Measurements from ENCODE around the gene MRPS26. TPM values are rescaled to one million over a fixed set of nuclear protein-coding genes. Genes with fewer than 3 reads are reported as not detected.
"Not testable (repeated sequence)": the region's sequence is repeated elsewhere in the genome, so short reads cannot be mapped to it uniquely, and the experiment has no call there.

Gene MRPS26
- polyA plus RNA-seq, 1 donor = 60.8 TPM

DNA sequence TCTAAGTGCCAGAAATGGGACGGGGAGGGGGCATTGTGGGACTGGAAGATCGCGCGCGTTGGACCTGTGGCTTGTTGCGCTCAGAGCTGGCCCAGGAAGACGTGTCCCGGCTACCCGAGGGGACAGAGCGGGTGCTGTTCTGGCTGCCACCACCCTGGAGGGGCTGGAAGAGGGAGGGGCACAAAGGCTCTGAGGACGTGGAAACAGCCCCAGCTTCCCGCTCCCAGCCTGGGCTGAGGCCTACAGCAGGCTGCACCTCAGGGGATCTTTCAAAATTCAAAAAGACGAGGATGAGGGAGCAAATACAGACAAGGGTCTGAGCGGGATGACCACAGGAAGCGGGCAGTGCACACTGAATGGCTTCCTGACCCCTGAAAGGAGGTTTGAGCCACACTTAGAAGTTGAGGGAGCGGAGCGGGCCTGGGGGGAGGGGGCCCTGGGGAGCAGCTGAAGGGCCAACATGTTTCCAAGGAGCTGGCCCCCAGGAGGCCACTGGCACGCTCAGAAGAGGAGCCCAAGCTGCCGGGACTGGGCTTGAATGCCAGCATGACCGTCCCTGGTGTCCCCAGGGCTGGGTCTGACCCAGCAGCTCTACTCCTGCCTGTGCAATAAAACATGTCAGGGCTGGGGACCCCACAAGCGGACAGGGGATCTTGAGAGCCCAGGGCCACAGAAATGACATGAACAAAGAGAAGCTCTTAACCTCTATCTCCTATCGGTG lies 26.8 kb downstream of the MRPS26 start:
- H3K27me3 ChIP-seq (ENCODE audit: control insufficient read depth, insufficient read depth, low read length) = peaks cover 15% of the 10 kb centered on the region
- peak overlapping the region; percentile 30 for H3K4me3 ChIP-seq (ENCODE audit: low read length)
- H3K27ac ChIP-seq (ENCODE audit: low read length) = no peak overlapping the region

GRCh38 chr20:3073251-3073643 lies 27.4 kb downstream of the MRPS26 start:
- H3K36me3 ChIP-seq (ENCODE audit: control insufficient read depth, insufficient read depth, low read length); H3K4me3 ChIP-seq (ENCODE audit: low read length); H3K9me3 ChIP-seq (ENCODE audit: control insufficient read depth, low read depth, low read length); H3K27ac ChIP-seq (ENCODE audit: low read length); DNase-seq: not testable (repeated sequence)
- no CpG with 5 or more reads among the region's 8 CpGs for WGBS (ENCODE audit: insufficient coverage, low lambda C conversion rate)
- peaks cover 15% of the 10 kb centered on the region for H3K27me3 ChIP-seq (ENCODE audit: control insufficient read depth, insufficient read depth, low read length)
- peaks cover 15% of the 10 kb centered on the region for H3K4me1 ChIP-seq (ENCODE audit: control insufficient read depth, insufficient read depth, low read length)

More for the DNA sequence above, 26.8 kb downstream of the MRPS26 start:
- no peak for DNase-seq
- Histone ChIP-seq H3K9me3 (ENCODE audit: control insufficient read depth, low read depth, low read length) (peaks cover 5% of the 10 kb centered on the region), H3K4me1 (ENCODE audit: control insufficient read depth, insufficient read depth, low read length) (peaks cover 15% of the 10 kb centered on the region), H3K36me3 (ENCODE audit: control insufficient read depth, insufficient read depth, low read length) (no peaks in the 10 kb centered on the region)
- WGBS (ENCODE audit: insufficient coverage, low lambda C conversion rate) = no CpG with 5 or more reads among the region's 22 CpGs

DNA sequence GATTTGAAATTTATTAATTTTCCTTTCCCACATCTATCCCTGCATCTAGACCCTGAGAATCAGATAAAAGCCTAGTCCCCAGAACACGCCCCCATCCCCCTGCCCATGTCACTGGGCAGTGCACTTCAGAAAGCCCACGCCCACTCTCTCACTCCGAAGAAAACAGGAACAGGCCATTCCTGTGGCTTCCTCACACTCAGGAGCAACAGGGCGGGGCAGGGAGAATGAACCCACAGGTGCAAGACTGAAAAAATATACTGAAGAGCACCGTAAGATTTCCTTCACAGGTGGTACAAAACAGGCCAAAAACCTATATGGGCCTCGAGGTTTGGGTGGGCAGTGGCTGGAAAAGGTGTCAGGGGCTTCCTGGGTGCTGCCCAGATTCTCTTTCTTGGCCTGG lies 29.0 kb downstream of the MRPS26 start:
- Histone ChIP-seq H3K9me3 (ENCODE audit: control insufficient read depth, low read depth, low read length) (peaks cover 5% of the 10 kb centered on the region), H3K4me1 (ENCODE audit: control insufficient read depth, insufficient read depth, low read length) (peaks cover 15% of the 10 kb centered on the region), H3K27ac (ENCODE audit: low read length) (no peak overlapping the region), H3K36me3 (ENCODE audit: control insufficient read depth, insufficient read depth, low read length) (no peaks in the 10 kb centered on the region), H3K27me3 (ENCODE audit: control insufficient read depth, insufficient read depth, low read length) (peaks cover 15% of the 10 kb centered on the region), H3K4me3 (ENCODE audit: low read length) (no peak overlapping the region)
- no CpG with 5 or more reads among the region's 6 CpGs for WGBS (ENCODE audit: insufficient coverage, low lambda C conversion rate)
- DNase-seq = peak in 1 of 2 donors; percentile 19

GRCh38 chr20:3075315-3075714 lies 29.5 kb downstream of the MRPS26 start:
- not testable (repeated sequence) for H3K36me3 ChIP-seq (ENCODE audit: control insufficient read depth, insufficient read depth, low read length); DNase-seq; H3K4me3 ChIP-seq (ENCODE audit: low read length); H3K9me3 ChIP-seq (ENCODE audit: control insufficient read depth, low read depth, low read length); H3K27ac ChIP-seq (ENCODE audit: low read length)
- no CpG with 5 or more reads among the region's 6 CpGs for WGBS (ENCODE audit: insufficient coverage, low lambda C conversion rate)
- Histone ChIP-seq H3K4me1 (ENCODE audit: control insufficient read depth, insufficient read depth, low read length) (peaks cover 15% of the 10 kb centered on the region), H3K27me3 (ENCODE audit: control insufficient read depth, insufficient read depth, low read length) (peaks cover 19% of the 10 kb centered on the region)

GRCh38 chr20:3077618-3078134 lies 31.8 kb downstream of the MRPS26 start:
- WGBS (ENCODE audit: insufficient coverage, low lambda C conversion rate) = no CpG with 5 or more reads among the region's 4 CpGs
- DNase-seq = no peak
- H3K27me3 ChIP-seq (ENCODE audit: control insufficient read depth, insufficient read depth, low read length) = peaks cover 27% of the 10 kb centered on the region
- H3K27ac ChIP-seq (ENCODE audit: low read length) = no peak overlapping the region
- no peak overlapping the region for H3K4me3 ChIP-seq (ENCODE audit: low read length)
- peaks cover 8% of the 10 kb centered on the region for H3K4me1 ChIP-seq (ENCODE audit: control insufficient read depth, insufficient read depth, low read length)
- no peaks in the 10 kb centered on the region for H3K36me3 ChIP-seq (ENCODE audit: control insufficient read depth, insufficient read depth, low read length)
- peaks cover 2% of the 10 kb centered on the region for H3K9me3 ChIP-seq (ENCODE audit: control insufficient read depth, low read depth, low read length)

DNA sequence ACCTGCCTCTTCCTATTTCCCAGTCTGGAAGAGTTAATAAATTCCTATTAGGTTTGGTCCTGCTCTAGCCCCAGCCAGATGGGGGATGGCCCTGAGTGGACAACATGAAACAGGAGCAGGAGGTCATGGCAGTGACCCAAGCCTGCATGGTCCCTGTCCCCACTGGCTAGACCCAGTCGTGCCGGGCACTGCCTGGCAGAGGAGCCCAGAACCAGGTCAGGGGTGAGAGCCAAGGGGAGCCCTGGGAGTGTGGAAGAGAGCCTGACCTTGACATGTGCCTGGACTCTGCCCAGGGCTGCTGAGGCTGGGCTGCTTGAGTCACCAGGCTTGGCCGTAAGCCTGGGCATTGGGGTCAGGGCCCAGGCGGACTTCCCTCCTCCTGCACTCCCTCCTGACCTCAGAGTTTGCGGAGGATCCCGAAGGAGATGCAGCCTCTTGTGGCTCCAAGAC lies 35.1 kb downstream of the MRPS26 start:
- Histone ChIP-seq H3K4me1 (ENCODE audit: control insufficient read depth, insufficient read depth, low read length) (peaks cover 4% of the 10 kb centered on the region), H3K27me3 (ENCODE audit: control insufficient read depth, insufficient read depth, low read length) (peaks cover 36% of the 10 kb centered on the region), H3K27ac (ENCODE audit: low read length) (no peak overlapping the region), H3K36me3 (ENCODE audit: control insufficient read depth, insufficient read depth, low read length) (no peaks in the 10 kb centered on the region), H3K9me3 (ENCODE audit: control insufficient read depth, low read depth, low read length) (peaks cover 2% of the 10 kb centered on the region), H3K4me3 (ENCODE audit: low read length) (no peak overlapping the region)
- WGBS (ENCODE audit: insufficient coverage, low lambda C conversion rate) = no CpG with 5 or more reads among the region's 6 CpGs
- no peak for DNase-seq

- WGBS (ENCODE audit: insufficient coverage, low lambda C conversion rate) = no CpG with 5 or more reads among the region's 11 CpGs
- Histone ChIP-seq H3K36me3 (ENCODE audit: control insufficient read depth, insufficient read depth, low read length) (no peaks in the 10 kb centered on the region), H3K4me1 (ENCODE audit: control insufficient read depth, insufficient read depth, low read length) (peaks cover 4% of the 10 kb centered on the region), H3K9me3 (ENCODE audit: control insufficient read depth, low read depth, low read length) (peaks cover 2% of the 10 kb centered on the region), H3K27ac (ENCODE audit: low read length) (no peak overlapping the region), H3K27me3 (ENCODE audit: control insufficient read depth, insufficient read depth, low read length) (peaks cover 36% of the 10 kb centered on the region), H3K4me3 (ENCODE audit: low read length) (no peak overlapping the region)
- DNase-seq = no peak
Observed at GRCh38 chr20:3081641-3082040, 35.8 kb downstream of the MRPS26 start.

DNA sequence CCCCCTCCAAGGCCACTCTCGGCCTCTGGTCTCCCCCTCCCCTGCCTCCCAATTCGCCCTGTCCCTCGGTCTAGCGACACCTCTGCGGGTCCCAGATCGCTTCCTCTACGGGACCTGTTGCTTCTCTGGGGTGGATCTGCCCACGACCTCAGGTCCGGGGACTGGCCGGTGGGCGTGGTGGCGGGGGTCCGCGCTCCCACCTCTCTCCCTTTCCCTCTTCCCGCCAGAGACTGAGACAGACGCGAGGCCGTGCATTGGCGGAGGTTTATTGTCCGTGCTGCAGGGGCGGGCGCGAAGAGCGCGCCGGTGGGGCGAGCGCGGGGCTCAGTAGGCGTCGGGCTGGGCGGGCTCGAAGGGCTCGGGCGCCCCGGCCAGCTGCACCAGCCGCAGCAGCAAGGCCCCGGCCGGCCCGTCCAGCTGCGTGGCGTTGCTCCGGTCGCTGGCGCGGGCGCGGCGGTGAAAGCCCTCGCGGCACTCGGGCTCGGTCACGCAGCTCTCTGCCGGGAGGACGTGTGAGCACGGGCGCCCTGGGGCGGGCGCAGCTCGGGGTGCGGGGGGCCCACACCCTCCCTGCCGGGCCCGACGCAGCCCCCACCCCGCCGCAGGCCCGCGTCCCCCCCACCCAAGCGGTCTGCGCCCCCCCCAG lies 36.6 kb downstream of the MRPS26 start:
- Histone ChIP-seq H3K4me3 (ENCODE audit: low read length) (no peak overlapping the region), H3K9me3 (ENCODE audit: control insufficient read depth, low read depth, low read length) (peaks cover 2% of the 10 kb centered on the region), H3K4me1 (ENCODE audit: control insufficient read depth, insufficient read depth, low read length) (peaks cover 4% of the 10 kb centered on the region), H3K27ac (ENCODE audit: low read length) (no peak overlapping the region), H3K27me3 (ENCODE audit: control insufficient read depth, insufficient read depth, low read length) (peaks cover 36% of the 10 kb centered on the region), H3K36me3 (ENCODE audit: control insufficient read depth, insufficient read depth, low read length) (no peaks in the 10 kb centered on the region)
- no CpG with 5 or more reads among the region's 71 CpGs for WGBS (ENCODE audit: insufficient coverage, low lambda C conversion rate)
- peak in 1 of 2 donors; percentile 28 for DNase-seq

GRCh38 chr20:3082955-3083952 lies 37.4 kb downstream of the MRPS26 start:
- Histone ChIP-seq H3K4me1 (ENCODE audit: control insufficient read depth, insufficient read depth, low read length) (peaks cover 4% of the 10 kb centered on the region), H3K4me3 (ENCODE audit: low read length) (no peak overlapping the region), H3K27ac (ENCODE audit: low read length) (no peak overlapping the region), H3K27me3 (ENCODE audit: control insufficient read depth, insufficient read depth, low read length) (peaks cover 36% of the 10 kb centered on the region), H3K36me3 (ENCODE audit: control insufficient read depth, insufficient read depth, low read length) (no peaks in the 10 kb centered on the region), H3K9me3 (ENCODE audit: control insufficient read depth, low read depth, low read length) (peaks cover 2% of the 10 kb centered on the region)
- 83% methylated on average over 1 of the region's 76 CpGs for WGBS (ENCODE audit: insufficient coverage, low lambda C conversion rate)
- peak in 1 of 2 donors; percentile 33 for DNase-seq
